GM10266 (cell line): ENCODE measurements around the gene MINPP1.

Experiments
- DNase-seq: peaks from one replicate; pipeline ENCODE4 v3.0.0; 2012; ENCODE audit errors: extremely low spot score
- TF ChIP-seq, protein P1 (sequence below): IDR thresholded peaks from 2 replicates; pipeline ENCODE4 v1.5.1; 2012; ENCODE audit warnings: mild to moderate bottlenecking, low read depth; ENCODE audit not compliant: control insufficient read depth, insufficient read depth; ENCODE audit errors: missing control alignments

Gene MINPP1

GRCh38 chr10:87534173-87534858, 29.6 kb downstream of the MINPP1 start:
- peak; percentile 22 for DNase-seq
- TF ChIP-seq, protein P1, sequence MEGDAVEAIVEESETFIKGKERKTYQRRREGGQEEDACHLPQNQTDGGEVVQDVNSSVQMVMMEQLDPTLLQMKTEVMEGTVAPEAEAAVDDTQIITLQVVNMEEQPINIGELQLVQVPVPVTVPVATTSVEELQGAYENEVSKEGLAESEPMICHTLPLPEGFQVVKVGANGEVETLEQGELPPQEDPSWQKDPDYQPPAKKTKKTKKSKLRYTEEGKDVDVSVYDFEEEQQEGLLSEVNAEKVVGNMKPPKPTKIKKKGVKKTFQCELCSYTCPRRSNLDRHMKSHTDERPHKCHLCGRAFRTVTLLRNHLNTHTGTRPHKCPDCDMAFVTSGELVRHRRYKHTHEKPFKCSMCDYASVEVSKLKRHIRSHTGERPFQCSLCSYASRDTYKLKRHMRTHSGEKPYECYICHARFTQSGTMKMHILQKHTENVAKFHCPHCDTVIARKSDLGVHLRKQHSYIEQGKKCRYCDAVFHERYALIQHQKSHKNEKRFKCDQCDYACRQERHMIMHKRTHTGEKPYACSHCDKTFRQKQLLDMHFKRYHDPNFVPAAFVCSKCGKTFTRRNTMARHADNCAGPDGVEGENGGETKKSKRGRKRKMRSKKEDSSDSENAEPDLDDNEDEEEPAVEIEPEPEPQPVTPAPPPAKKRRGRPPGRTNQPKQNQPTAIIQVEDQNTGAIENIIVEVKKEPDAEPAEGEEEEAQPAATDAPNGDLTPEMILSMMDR = no peak

DNA sequence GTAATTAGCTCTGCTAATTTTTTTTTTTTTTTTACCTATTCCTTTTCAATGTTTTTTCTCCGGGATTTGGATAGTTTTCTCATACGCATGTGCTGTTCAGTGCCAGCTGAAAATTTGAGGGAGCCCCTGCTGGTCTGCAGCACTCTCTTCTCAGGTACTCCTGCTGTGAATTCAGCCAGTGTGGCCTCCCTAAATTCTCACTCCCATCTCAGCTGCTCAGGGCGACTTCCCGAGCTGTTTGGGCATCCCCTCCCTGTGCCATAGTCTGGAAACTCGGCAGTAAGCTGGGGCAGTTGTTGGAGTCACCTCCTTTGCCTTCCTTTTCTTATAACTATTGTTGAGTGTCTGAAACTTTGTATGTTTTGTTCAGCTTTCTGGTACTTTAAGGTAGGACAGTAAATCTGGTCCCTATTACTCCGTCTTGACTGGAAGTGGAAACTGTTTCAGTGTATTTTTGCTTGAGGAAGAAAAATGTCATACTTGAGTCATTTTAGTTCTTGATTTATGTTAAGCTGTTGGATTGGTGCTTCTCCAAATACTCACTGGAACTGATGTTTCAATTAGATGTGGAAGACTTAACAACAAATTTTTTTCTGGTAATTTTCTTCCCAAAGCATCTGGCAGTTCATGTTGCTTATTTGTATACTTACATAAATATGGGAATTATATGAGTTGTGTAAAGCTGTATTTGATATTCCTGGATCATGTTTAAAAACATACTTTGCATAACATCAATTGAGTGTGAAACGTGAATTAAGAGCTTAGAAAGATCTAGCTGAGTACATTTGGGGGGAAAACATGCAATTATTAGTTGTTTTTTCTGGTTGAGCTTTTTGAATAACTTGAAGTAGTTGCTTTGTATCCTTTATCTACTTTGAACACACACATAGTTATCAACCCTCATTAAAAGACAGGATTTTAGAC, 33.7 kb downstream of the MINPP1 start:
- no peak for DNase-seq

GRCh38 chr10:87541114-87541513, 36.4 kb downstream of the MINPP1 start:
- TF ChIP-seq, protein P1 = no peak
- DNase-seq = no peak

More for the DNA sequence above, 33.7 kb downstream of the MINPP1 start:
- TF ChIP-seq, protein P1 = no peak

- TF ChIP-seq, protein P1 = no peak
- no peak for DNase-seq
Measured at GRCh38 chr10:87544721-87545120, 40.0 kb downstream of the MINPP1 start.

GRCh38 chr10:87545783-87546182, 41.1 kb downstream of the MINPP1 start:
- DNase-seq = no peak

DNA sequence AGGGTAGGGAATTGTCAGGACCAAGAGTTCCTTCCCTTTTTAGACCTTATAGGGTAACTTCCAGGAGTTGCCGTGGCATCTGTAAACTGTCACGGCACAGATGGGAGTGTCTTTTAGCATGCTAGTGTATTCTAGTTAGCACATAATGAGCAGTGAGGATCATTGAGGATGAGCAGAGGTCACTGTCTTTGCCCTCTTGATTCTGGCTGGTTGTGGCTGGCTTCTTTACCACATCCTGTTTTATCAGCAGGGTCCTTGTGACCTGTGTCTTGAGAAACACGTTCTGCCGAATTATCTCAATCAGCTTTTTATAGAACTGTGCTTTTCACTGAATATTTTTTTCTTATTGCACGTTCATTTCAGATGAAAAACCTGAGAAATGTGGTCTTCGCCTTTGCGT, 41.5 kb downstream of the MINPP1 start:
- DNase-seq = no peak
- TF ChIP-seq, protein P1 = no peak

More at GRCh38 chr10:87545783-87546182, 41.1 kb downstream of the MINPP1 start:
- TF ChIP-seq, protein P1 = no peak

DNA sequence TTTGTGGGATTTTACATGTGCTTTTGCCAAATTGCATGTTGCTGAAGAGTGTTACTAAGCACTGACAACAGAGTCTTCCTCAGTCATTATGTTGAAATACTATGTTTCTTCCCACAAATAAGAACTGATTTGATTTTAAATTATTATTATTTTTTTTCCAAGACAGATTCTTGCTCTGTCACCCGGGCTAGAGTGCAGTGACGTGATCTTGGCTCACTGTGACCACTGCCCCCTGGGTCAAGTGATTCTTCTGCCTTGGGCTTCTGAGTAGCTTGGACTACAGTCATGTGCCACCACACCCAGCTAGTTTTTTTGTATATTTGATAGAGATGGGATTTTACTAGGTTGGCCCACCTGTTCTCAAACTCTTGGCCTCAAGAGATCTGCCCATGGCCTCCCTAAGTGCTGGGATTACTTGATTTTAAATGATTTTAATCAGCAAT, 42.3 kb downstream of the MINPP1 start:
- TF ChIP-seq, protein P1 = no peak
- no peak for DNase-seq
